Bronchial epithelial cell (primary cell): Measurements from ENCODE around the gene LHPP. TPM values are rescaled to one million over a fixed set of nuclear protein-coding genes. Genes with fewer than 3 reads are reported as not detected.

ENCODE experiments used
- DNase-seq: peaks from one replicate; pipeline ENCODE4 v3.0.0-alpha.2; 2010; ENCODE audit warnings: low read depth
- FAIRE-seq: peaks from 2 replicates; lab custom pipeline; 2011; peaks lifted over from hg19 to GRCh38; lab: Jason Lieb, UNC
- H3K27me3 ChIP-seq: 2 replicates; pipeline ENCODE4 v1.5.1; 2011; ENCODE audit warnings: low read length; ENCODE audit not compliant: control insufficient read depth, insufficient read depth
- H3K36me3 ChIP-seq: 2 replicates; pipeline ENCODE4 v1.5.1; 2011; ENCODE audit warnings: low read length; ENCODE audit not compliant: control insufficient read depth, insufficient read depth
- H3K4me3 ChIP-seq: 2 replicates; pipeline ENCODE4 v1.5.1; 2011; ENCODE audit warnings: mild to moderate bottlenecking, low read depth, low read length, control low read depth
- CTCF ChIP-seq: IDR thresholded peaks from 2 replicates; pipeline ENCODE4 v1.5.1; 2011; ENCODE audit warnings: mild to moderate bottlenecking, moderate library complexity, low read length, control low read depth, inconsistent platforms; ENCODE audit not compliant: insufficient read depth, severe bottlenecking
- total RNA-seq: library from RNA; depleted of rRNA; stranded (reverse); fragments of >200 nt; gene quantifications from 2 replicates; pipeline ENCODE4 v1.2.1, GENCODE V29; 2014

Gene LHPP
- total RNA-seq, 1 donor from 2014 or later: 14.0 TPM

GRCh38 chr10:124561206-124561605 is 99.6 kb downstream of the LHPP start:
- H3K4me3 ChIP-seq: no peak overlapping the region
- no peaks in the 10 kb centered on the region for H3K36me3 ChIP-seq
- FAIRE-seq (no peak), DNase-seq (no peak)
- TF ChIP-seq CTCF: no peak
- H3K27me3 ChIP-seq: no peaks in the 10 kb centered on the region

- peak; percentile 69 for DNase-seq
- FAIRE-seq: no peak
Observed at GRCh38 chr10:124562425-124563060, 100.9 kb downstream of the LHPP start.

GRCh38 chr10:124563320-124564040 is 101.9 kb downstream of the LHPP start:
- Histone ChIP-seq H3K27me3 (no peaks in the 10 kb centered on the region), H3K4me3 (no peak overlapping the region), H3K36me3 (no peaks in the 10 kb centered on the region)
- FAIRE-seq: no peak
- DNase-seq: no peak
- no peak for TF ChIP-seq CTCF

More at GRCh38 chr10:124562425-124563060, 100.9 kb downstream of the LHPP start:
- Histone ChIP-seq H3K36me3 (no peaks in the 10 kb centered on the region), H3K4me3 (no peak overlapping the region), H3K27me3 (no peaks in the 10 kb centered on the region)
- no peak for TF ChIP-seq CTCF

DNA sequence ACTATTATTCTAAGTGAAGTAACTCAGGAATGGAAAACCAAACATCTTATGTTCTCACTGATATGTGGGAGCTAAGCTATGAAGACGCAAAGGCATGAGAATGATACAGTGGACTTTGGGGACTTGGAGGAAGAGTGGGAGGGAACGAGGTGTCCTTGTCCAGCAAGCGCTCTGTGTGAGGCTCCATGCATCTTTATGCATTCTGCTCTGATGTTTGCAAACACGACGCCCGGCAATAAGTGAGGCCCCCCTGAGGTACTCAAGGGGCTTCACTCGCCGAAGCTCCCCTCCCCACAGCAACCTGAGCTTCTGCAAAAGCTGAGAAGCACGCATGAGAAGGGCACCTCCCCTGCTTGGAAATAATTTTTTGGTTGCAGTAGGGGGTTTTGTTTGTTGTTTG is 103.3 kb downstream of the LHPP start:
- TF ChIP-seq CTCF: no peak
- Histone ChIP-seq H3K4me3 (no peak overlapping the region), H3K27me3 (no peaks in the 10 kb centered on the region), H3K36me3 (no peaks in the 10 kb centered on the region)
- DNase-seq: no peak
- FAIRE-seq: no peak

GRCh38 chr10:124565565-124566221 is 104.1 kb downstream of the LHPP start:
- FAIRE-seq (no peak), DNase-seq (no peak)
- TF ChIP-seq CTCF: peak; percentile 54
- no peak overlapping the region for H3K4me3 ChIP-seq
- no peaks in the 10 kb centered on the region for H3K27me3 ChIP-seq
- no peaks in the 10 kb centered on the region for H3K36me3 ChIP-seq
